Upper lobe of right lung (tissue), 1 donor: Measurements from ENCODE around the gene FAM171A1. TPM values are rescaled to one million over a fixed set of nuclear protein-coding genes. Genes with fewer than 3 reads are reported as not detected.

Experiments
- ATAC-seq: fragments of 200-7000 bp; cut with Tn5 transposase; one replicate; pipeline ENCODE4 v1.9.1; 2020; ENCODE audit warnings: mild to moderate bottlenecking, moderate library complexity
- DNase-seq: peaks from one replicate; pipeline ENCODE4 v3.0.0-alpha.2; 2020
- H3K27ac ChIP-seq: fragments of 200-600 bp; one replicate; pipeline ENCODE4 v1.8.0; 2022
- H3K27me3 ChIP-seq: fragments of 200-600 bp; one replicate; pipeline ENCODE4 v1.8.0; 2022; ENCODE audit warnings: mild to moderate bottlenecking
- H3K36me3 ChIP-seq: fragments of 200-600 bp; one replicate; pipeline ENCODE4 v1.8.0; 2022
- H3K4me1 ChIP-seq: fragments of 200-600 bp; one replicate; pipeline ENCODE4 v1.8.0; 2022
- H3K4me3 ChIP-seq: fragments of 200-600 bp; one replicate; pipeline ENCODE4 v1.8.0; 2022; ENCODE audit warnings: mild to moderate bottlenecking
- H3K9me3 ChIP-seq: fragments of 200-600 bp; one replicate; pipeline ENCODE4 v1.8.0; 2022
- CTCF ChIP-seq: fragments of 200-600 bp; IDR thresholded peaks from one replicate; pipeline ENCODE4 v1.8.0; 2022; ENCODE audit warnings: antibody characterized with exemption
- intact Hi-C: fragments of 100-400 bp; cut with DNase I; formaldehyde crosslinking; loops from one replicate; pipeline ENCODE4 v1.11.0; 2022
- total RNA-seq: library from RNA; stranded (reverse); fragmentation: NEBNext Ultra II Directional; extraction: Animal tissue kit (Norgen Biotek cat#: 25700); gene quantifications from one replicate; pipeline ENCODE4 v1.2.1, GENCODE V29; 2021
- donor health status: DM: no; HTN: yes; CAD: no; lungs with severe emphysema.

The FAM171A1 gene
- total RNA-seq, 1 donor from 2014 or later, result 17.3 TPM

DNA sequence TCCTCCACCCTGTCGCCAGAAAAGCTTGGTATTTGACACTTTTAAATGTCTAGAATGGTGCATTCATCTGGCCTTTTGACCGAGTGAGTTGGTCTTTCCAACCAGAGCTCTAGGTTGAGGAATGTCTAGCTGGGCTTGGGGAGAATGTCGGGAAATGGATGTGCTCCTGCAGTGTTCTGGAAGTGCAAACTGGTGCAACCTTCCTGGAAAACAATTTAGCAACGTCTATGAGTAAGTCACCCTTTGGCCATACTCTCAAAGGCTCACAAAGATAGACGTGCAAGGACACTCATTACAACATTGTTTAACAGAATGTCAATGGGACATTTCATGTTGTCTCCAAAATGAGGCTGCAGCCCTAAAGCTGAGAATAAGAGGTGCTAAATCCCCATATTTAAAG lies 190.4 kb downstream of the FAM171A1 start:
- Histone ChIP-seq H3K36me3 (no peaks in the 10 kb centered on the region), H3K9me3 (no peaks in the 10 kb centered on the region), H3K27me3 (no peaks in the 10 kb centered on the region), H3K4me3 (no peak overlapping the region), H3K27ac (no peak overlapping the region), H3K4me1 (no peaks in the 10 kb centered on the region)
- DNase-seq, result no peak
- no peak for ATAC-seq
- TF ChIP-seq CTCF, result no peak
- intact Hi-C loops, result no loop called here

DNA sequence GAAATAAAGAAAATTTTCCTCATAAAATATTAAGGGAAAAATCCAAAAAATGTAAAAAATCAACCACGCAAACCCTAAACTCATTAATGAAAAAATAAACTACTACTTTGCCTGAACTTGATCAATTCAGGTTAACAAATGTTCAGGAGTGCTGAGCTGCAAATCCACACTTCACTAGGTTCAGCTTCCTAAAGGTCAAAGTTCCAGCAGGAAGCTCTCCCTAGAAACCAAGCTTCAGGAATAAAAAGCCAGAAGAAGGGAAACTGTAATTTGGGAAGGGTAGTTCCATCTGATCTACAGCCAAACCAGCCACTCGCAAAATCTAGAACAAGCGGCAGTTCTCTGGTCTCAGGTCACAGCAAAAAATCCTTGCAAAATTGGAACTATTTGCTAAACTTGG lies 194.8 kb downstream of the FAM171A1 start:
- no peaks in the 10 kb centered on the region for H3K27me3 ChIP-seq
- no peak overlapping the region for H3K4me3 ChIP-seq
- no peaks in the 10 kb centered on the region for H3K36me3 ChIP-seq
- no peak overlapping the region for H3K27ac ChIP-seq
- DNase-seq, result no peak
- no peak for TF ChIP-seq CTCF
- no peak for ATAC-seq
- no peaks in the 10 kb centered on the region for H3K9me3 ChIP-seq
- intact Hi-C loops, result no loop called here
- H3K4me1 ChIP-seq, result no peaks in the 10 kb centered on the region

DNA sequence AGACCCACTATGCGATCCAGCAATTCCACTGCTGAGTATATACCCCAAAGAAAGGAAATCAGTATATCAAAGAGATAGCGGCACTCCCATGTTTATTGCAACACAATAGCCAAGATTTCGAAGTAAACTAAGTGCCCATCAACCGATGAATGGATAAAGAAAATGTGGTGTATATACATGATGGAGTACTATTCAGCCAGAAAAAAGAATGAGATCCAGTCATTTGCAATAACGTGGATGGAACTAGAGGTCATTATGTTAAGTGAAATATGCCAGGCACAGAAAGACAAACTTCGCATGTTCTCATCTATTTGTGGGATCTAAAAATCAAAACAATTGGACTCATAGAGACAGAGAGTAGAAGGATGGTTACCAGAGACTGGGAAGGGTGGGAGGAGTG lies 195.5 kb downstream of the FAM171A1 start:
- intact Hi-C loops, result no loop called here
- Histone ChIP-seq H3K27me3 (no peaks in the 10 kb centered on the region), H3K9me3 (no peaks in the 10 kb centered on the region), H3K4me3 (no peak overlapping the region), H3K27ac (no peak overlapping the region), H3K36me3 (no peaks in the 10 kb centered on the region), H3K4me1 (no peaks in the 10 kb centered on the region)
- DNase-seq, result no peak
- no peak for TF ChIP-seq CTCF
- ATAC-seq, result no peak

DNA sequence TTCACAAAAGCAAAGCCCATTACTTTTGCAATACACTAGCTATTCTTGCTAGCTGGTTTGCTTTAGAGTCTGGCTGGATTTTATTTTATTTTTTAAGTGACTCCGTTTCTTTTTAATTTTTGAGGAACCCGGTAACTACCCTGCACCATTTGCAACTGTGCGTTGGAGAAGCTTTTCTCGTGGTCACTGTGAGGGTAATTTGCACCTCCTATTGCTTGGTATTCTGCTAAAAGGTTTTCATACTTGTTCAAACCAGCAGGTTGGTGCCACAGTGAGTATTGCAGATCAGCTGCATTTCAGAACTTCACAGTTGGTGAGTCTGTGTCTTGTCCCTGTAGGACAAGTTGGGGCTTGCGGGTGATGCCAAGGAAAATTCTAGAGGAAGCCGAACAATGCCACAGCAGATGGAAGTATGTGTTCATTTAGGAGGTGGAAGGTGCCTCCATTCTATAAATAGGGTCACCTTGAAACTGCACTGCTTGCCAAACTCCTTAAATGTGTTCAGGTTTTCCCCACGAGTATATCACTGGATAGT lies 198.7 kb downstream of the FAM171A1 start:
- H3K36me3 ChIP-seq, result no peaks in the 10 kb centered on the region
- intact Hi-C loops, result no loop called here
- no peak for TF ChIP-seq CTCF
- no peak overlapping the region for H3K4me3 ChIP-seq
- H3K9me3 ChIP-seq, result no peaks in the 10 kb centered on the region
- no peak for ATAC-seq
- H3K4me1 ChIP-seq, result peaks cover 12% of the 10 kb centered on the region
- no peaks in the 10 kb centered on the region for H3K27me3 ChIP-seq
- no peak for DNase-seq
- no peak overlapping the region for H3K27ac ChIP-seq

GRCh38 chr10:15169555-15170401 lies 201.3 kb downstream of the FAM171A1 start:
- no peaks in the 10 kb centered on the region for H3K36me3 ChIP-seq
- ATAC-seq (no peak), DNase-seq (no peak)
- peak overlapping the region; percentile 71 for H3K27ac ChIP-seq
- H3K4me1 ChIP-seq, result peaks cover 23% of the 10 kb centered on the region
- H3K4me3 ChIP-seq, result peak overlapping the region; percentile 31
- H3K9me3 ChIP-seq, result no peaks in the 10 kb centered on the region
- intact Hi-C loops, result no loop called here
- H3K27me3 ChIP-seq, result no peaks in the 10 kb centered on the region
- no peak for TF ChIP-seq CTCF
